H1 (cell line): Measurements from ENCODE around the gene DSTYK. TPM values are rescaled to one million over a fixed set of nuclear protein-coding genes. Genes with fewer than 3 reads are reported as not detected.

Experiments
- polyA plus RNA-seq, 7 experiments: library from polyadenylated mRNA; depleted of rRNA in 3 of 7; stranded (reverse) in 5 of 7; unstranded in 2 of 7; fragments of >200 nt in 5 of 7; fragments of 200-250 nt in 2 of 7; gene quantifications; 1 replicate in 5 of 7; 2 replicates in 1 of 7; 4 replicates in 1 of 7; pipeline versions ENCODE4 v1.2.1 to v1.2.3, GENCODE V29; 2011 to 2013; ENCODE audit warnings: missing spikeins in 2 of 7, mixed read lengths in 2 of 7
- total RNA-seq: library from RNA; stranded (reverse); fragmentation: NEBNext Ultra II Directional; extraction: Animal tissue kit (Norgen Biotek cat#: 25700); gene quantifications from 2 replicates; pipeline ENCODE4 v1.2.1, GENCODE V29; 2021

Gene DSTYK
- total and polyA plus RNA-seq, 2 of the 8 experiments (the other 6 are each of a cell fraction or from before 2014, with no cell fraction given): 2.7 to 8.5 TPM

Other genes with a start within 250 kb of the DSTYK start
- 3.9 TPM in 2 replicates for gene CNTN2, start 168.5 kb downstream of the DSTYK start, total RNA-seq
- gene CNTN2, start 168.5 kb downstream of the DSTYK start, polyA plus RNA-seq (2011; rRNA removed): 1.2 and 2.3 TPM in 2 replicates
- 5.8 and 5.9 TPM in 2 replicates for gene TMEM81, start 127.2 kb downstream of the DSTYK start, total RNA-seq
- gene TMEM81, start 127.2 kb downstream of the DSTYK start, polyA plus RNA-seq (2011; rRNA removed): 1.3 and 2.1 TPM in 2 replicates
- gene RBBP5, start 89.7 kb downstream of the DSTYK start, total RNA-seq: 20.4 and 21.5 TPM in 2 replicates
- 6.7 and 7.6 TPM in 2 replicates for gene RBBP5, start 89.7 kb downstream of the DSTYK start, polyA plus RNA-seq (2011; rRNA removed)
- 6.7 and 7.2 TPM in 2 replicates for gene TMCC2, start 16.2 kb upstream of the DSTYK start, total RNA-seq
- 6.8 and 9.7 TPM in 2 replicates for gene TMCC2, start 16.2 kb upstream of the DSTYK start, polyA plus RNA-seq (2011; rRNA removed)
- gene NUAK2, start 110.0 kb upstream of the DSTYK start, total RNA-seq: 12.7 and 12.9 TPM in 2 replicates
- gene NUAK2, start 110.0 kb upstream of the DSTYK start, polyA plus RNA-seq (2011; rRNA removed): 9.4 and 14.5 TPM in 2 replicates
- gene KLHDC8A, start 145.2 kb upstream of the DSTYK start, total RNA-seq: 2.5 and 3.4 TPM in 2 replicates
- gene KLHDC8A, start 145.2 kb upstream of the DSTYK start, polyA plus RNA-seq (2011; rRNA removed): 1.9 and 2.5 TPM in 2 replicates
- gene LEMD1, start 210.4 kb upstream of the DSTYK start, total RNA-seq: 9.7 and 10.5 TPM in 2 replicates
- 10.0 and 10.8 TPM in 2 replicates for gene LEMD1, start 210.4 kb upstream of the DSTYK start, polyA plus RNA-seq (2011; rRNA removed)
- 3.5 and 3.8 TPM in 2 replicates for gene BLACAT1, start 244.3 kb upstream of the DSTYK start, total RNA-seq
- gene BLACAT1, start 244.3 kb upstream of the DSTYK start, polyA plus RNA-seq (2011; rRNA removed): 6.3 and 10.5 TPM in 2 replicates